Activated T-helper 1 cell treated with anti-CD3 and anti-CD28 coated beads, Interleukin-12 subunit alpha, Interleukin-12 subunit beta, Interleukin-2, Interleukin-4 antibody, amounts not matched to agents 30 ng/mL and 10 ng/mL and 1 ng/mL, durations not matched to agents 14 hours and 24 hours and 36 hours (primary cell): ENCODE results near the gene RPS6KA2. TPM values are rescaled to one million over a fixed set of nuclear protein-coding genes. Genes with fewer than 3 reads are reported as not detected.
"Not testable (repeated sequence)": the region's sequence is repeated elsewhere in the genome, so short reads cannot be mapped to it uniquely, and the experiment has no call there.

ENCODE experiments used
- DNase-seq: peaks from one replicate; pipeline ENCODE4 v3.0.0; 2021; ENCODE audit warnings: low spot score
- H3K27ac Mint-ChIP-seq: one replicate; pipeline ENCODE4 v1.8.0; 2021; ENCODE audit warnings: mild to moderate bottlenecking, mixed read lengths
- H3K27me3 Mint-ChIP-seq: one replicate; pipeline ENCODE4 v1.8.0; 2022; ENCODE audit warnings: mild to moderate bottlenecking, moderate library complexity, mixed read lengths; ENCODE audit not compliant: insufficient read depth
- H3K36me3 Mint-ChIP-seq: one replicate; pipeline ENCODE4 v1.8.0; 2021; ENCODE audit warnings: low read depth, mixed read lengths
- H3K4me1 Mint-ChIP-seq: one replicate; pipeline ENCODE4 v1.8.0; 2021; ENCODE audit warnings: low read depth, mixed read lengths
- H3K4me3 Mint-ChIP-seq: one replicate; pipeline ENCODE4 v1.8.0; 2021; ENCODE audit warnings: mild to moderate bottlenecking, moderate library complexity, mixed read lengths
- H3K9me3 Mint-ChIP-seq: one replicate; pipeline ENCODE4 v1.8.0; 2021; ENCODE audit warnings: mixed read lengths
- intact Hi-C: fragments of 100-400 bp; cut with micrococcal nuclease; formaldehyde crosslinking; loops from one replicate; pipeline ENCODE4 v1.15.1; 2024
- total RNA-seq: library from RNA; stranded (reverse); gene quantifications from 2 replicates; pipeline ENCODE4 v1.2.3, GENCODE V29; 2022

RPS6KA2 gene
- total RNA-seq, 1 donor from 2014 or later, result 2.0 TPM

- no peak for DNase-seq
- intact Hi-C loops, result loop anchor here (10.0 kb wide), 2 partner anchors 388 to 1292 kb away; no protein-coding TSS in a partner anchor
- peaks cover 15% of the 10 kb centered on the region for H3K9me3 Mint-ChIP-seq
- H3K36me3 Mint-ChIP-seq, result peaks cover 17% of the 10 kb centered on the region
- H3K4me3 Mint-ChIP-seq, result no peak overlapping the region
- H3K27ac Mint-ChIP-seq, result no peak overlapping the region
- H3K27me3 Mint-ChIP-seq, result peaks cover 21% of the 10 kb centered on the region
- H3K4me1 Mint-ChIP-seq, result peaks cover 59% of the 10 kb centered on the region
Observed at GRCh38 chr6:166412911-166413384, 214.1 kb downstream of the RPS6KA2 start.

DNA sequence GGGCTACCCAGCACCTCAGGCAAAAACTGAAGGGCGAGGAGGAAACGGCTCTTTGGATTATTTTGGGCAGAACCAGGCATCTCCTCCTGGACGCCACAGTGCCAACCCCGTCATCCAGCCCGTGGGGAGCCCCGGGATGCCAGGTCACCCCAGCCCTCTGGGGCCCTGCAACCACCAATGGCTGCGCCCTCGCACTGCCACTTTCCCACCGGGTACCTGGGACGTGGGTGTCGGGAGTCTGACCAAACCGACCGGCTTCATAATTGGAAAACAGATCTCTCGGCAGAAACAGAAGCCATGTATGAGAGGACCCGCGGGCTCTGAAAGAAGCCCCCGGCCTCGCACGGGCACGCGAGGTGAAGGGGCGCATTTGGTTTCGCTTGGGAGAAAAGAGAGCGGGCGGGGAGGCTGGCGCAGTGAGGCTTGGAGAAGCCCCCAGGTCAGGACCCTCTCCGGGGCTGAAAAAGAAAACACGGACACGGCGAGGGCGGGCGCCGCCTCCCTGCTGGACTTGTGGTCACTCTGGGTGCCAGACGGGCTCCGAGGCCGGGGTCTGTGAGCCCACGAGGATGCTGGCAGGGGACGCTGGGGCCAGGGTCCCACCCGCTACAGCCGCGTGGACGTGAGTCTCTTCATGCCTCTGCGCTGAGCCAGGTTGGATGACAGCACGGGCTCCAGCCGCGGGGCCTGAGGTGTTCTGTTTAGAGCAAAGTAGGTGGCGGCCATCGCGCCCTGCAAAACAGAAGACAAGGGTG is 214.7 kb downstream of the RPS6KA2 start:
- peaks cover 17% of the 10 kb centered on the region for H3K36me3 Mint-ChIP-seq
- no peak overlapping the region for H3K27ac Mint-ChIP-seq
- intact Hi-C loops, result loop anchor here (10.0 kb wide), 2 partner anchors 388 to 1292 kb away; no protein-coding TSS in a partner anchor
- peaks cover 25% of the 10 kb centered on the region for H3K27me3 Mint-ChIP-seq
- H3K9me3 Mint-ChIP-seq, result peaks cover 15% of the 10 kb centered on the region
- DNase-seq, result no peak
- H3K4me1 Mint-ChIP-seq, result peaks cover 53% of the 10 kb centered on the region
- H3K4me3 Mint-ChIP-seq, result peak overlapping the region; percentile 37

GRCh38 chr6:166411721-166412151 is 215.3 kb downstream of the RPS6KA2 start:
- peaks cover 11% of the 10 kb centered on the region for H3K9me3 Mint-ChIP-seq
- peaks cover 13% of the 10 kb centered on the region for H3K36me3 Mint-ChIP-seq
- intact Hi-C loops, result loop anchor here (10.0 kb wide), 2 partner anchors 387 to 1293 kb away; no protein-coding TSS in a partner anchor
- peaks cover 47% of the 10 kb centered on the region for H3K4me1 Mint-ChIP-seq
- H3K4me3 Mint-ChIP-seq, result peak overlapping the region; percentile 37
- peaks cover 25% of the 10 kb centered on the region for H3K27me3 Mint-ChIP-seq
- no peak overlapping the region for H3K27ac Mint-ChIP-seq
- peak; percentile 16 for DNase-seq

DNA sequence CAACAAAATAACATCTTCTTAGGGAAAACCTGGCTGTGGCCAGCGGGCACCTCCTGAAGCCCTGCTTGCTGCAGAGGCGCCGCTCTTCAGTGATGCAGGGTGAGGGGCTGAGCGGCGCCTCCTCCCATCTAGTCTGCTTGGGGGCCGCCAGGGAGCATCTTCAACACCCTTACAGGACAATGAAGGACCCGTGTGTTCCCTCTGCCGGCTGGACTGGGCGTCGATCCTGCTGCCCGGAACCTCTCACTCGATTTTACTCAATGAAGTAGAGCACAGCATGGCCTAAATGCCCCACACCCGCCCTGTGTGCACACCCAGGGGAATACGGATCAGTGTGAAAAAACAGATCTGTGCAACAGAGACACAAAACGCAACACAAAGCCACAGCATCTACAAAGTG is 215.8 kb downstream of the RPS6KA2 start:
- H3K4me1 Mint-ChIP-seq, result peaks cover 42% of the 10 kb centered on the region
- no peak for DNase-seq
- H3K36me3 Mint-ChIP-seq, result peaks cover 8% of the 10 kb centered on the region
- intact Hi-C loops, result loop anchor here (10.0 kb wide), 2 partner anchors 386 to 1294 kb away; no protein-coding TSS in a partner anchor
- H3K9me3 Mint-ChIP-seq, result peaks cover 6% of the 10 kb centered on the region
- H3K27ac Mint-ChIP-seq, result no peak overlapping the region
- peaks cover 25% of the 10 kb centered on the region for H3K27me3 Mint-ChIP-seq
- peak overlapping the region; percentile 37 for H3K4me3 Mint-ChIP-seq

GRCh38 chr6:166410426-166410935 is 216.6 kb downstream of the RPS6KA2 start:
- Mint-ChIP-seq H3K9me3 (no peaks in the 10 kb centered on the region), H3K4me3 (no peak overlapping the region), H3K27ac (no peak overlapping the region), H3K4me1 (peaks cover 34% of the 10 kb centered on the region), H3K36me3 (peaks cover 2% of the 10 kb centered on the region), H3K27me3 (peaks cover 25% of the 10 kb centered on the region)
- DNase-seq, result no peak
- intact Hi-C loops, result loop anchor here (10.0 kb wide), 2 partner anchors 386 to 1294 kb away; no protein-coding TSS in a partner anchor

DNA sequence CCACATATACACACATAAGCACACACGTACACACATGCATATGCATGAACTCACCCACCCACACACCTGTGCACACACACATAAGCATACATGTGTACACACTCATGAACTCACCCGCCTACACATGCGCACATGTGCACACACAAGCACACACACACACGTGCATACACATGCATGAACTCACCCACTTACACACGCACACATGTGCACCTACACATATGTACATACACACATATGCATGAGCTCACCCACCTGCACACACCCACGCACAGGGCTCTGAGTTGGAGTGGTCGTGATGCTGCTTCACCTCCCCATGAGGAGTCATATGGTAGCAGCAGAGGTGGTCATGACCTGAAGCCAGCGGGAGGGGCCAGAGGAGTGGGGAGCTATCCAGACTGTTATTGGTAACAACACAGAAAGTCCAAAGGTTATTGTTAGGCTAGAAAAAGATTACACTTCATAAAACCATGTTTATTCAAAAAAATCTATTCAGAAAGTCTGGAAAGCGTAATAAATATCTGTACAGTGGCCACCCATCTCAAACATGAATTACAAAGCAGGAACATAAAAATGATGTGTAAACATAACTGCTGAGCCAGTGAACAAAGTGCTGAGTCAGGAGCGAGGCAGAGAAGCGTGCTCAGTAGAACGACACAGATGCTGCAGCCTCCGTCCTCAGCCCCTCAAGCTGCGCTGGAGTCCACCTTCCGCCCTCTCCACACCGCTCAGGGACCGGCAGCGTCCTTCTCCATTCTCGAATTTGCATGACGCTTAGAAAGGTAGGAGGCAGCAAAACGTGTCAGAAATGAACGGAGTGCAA is 217.9 kb downstream of the RPS6KA2 start:
- Mint-ChIP-seq H3K4me3 (no peak overlapping the region), H3K4me1 (peaks cover 23% of the 10 kb centered on the region)
- intact Hi-C loops, result no loop called here

GRCh38 chr6:166406197-166406596 is 220.9 kb downstream of the RPS6KA2 start:
- H3K4me1 Mint-ChIP-seq, result peaks cover 12% of the 10 kb centered on the region
- DNase-seq, result no peak
- no peak overlapping the region for H3K4me3 Mint-ChIP-seq
- no peaks in the 10 kb centered on the region for H3K9me3 Mint-ChIP-seq
- intact Hi-C loops, result no loop called here
- peaks cover 20% of the 10 kb centered on the region for H3K27me3 Mint-ChIP-seq
- H3K36me3 Mint-ChIP-seq, result no peaks in the 10 kb centered on the region
- no peak overlapping the region for H3K27ac Mint-ChIP-seq

More for the DNA sequence above, 217.9 kb downstream of the RPS6KA2 start:
- Mint-ChIP-seq H3K36me3 (no peaks in the 10 kb centered on the region), H3K27ac (no peak overlapping the region), H3K9me3 (no peaks in the 10 kb centered on the region), H3K27me3 (peaks cover 25% of the 10 kb centered on the region)
- no peak for DNase-seq

GRCh38 chr6:166405386-166405785 is 221.7 kb downstream of the RPS6KA2 start:
- Mint-ChIP-seq H3K4me3 (no peak overlapping the region), H3K9me3 (no peaks in the 10 kb centered on the region), H3K36me3 (no peaks in the 10 kb centered on the region), H3K27ac (no peak overlapping the region), H3K4me1 (peaks cover 4% of the 10 kb centered on the region), H3K27me3 (peaks cover 21% of the 10 kb centered on the region)
- intact Hi-C loops, result no loop called here
- no peak for DNase-seq

GRCh38 chr6:166402582-166403277 is 224.3 kb downstream of the RPS6KA2 start:
- peaks cover 10% of the 10 kb centered on the region for H3K27me3 Mint-ChIP-seq
- intact Hi-C loops, result no loop called here
- no peaks in the 10 kb centered on the region for H3K9me3 Mint-ChIP-seq
- no peak overlapping the region for H3K27ac Mint-ChIP-seq
- no peak overlapping the region for H3K4me3 Mint-ChIP-seq
- H3K4me1 Mint-ChIP-seq, result peaks cover 5% of the 10 kb centered on the region
- H3K36me3 Mint-ChIP-seq, result no peaks in the 10 kb centered on the region
- no peak for DNase-seq

DNA sequence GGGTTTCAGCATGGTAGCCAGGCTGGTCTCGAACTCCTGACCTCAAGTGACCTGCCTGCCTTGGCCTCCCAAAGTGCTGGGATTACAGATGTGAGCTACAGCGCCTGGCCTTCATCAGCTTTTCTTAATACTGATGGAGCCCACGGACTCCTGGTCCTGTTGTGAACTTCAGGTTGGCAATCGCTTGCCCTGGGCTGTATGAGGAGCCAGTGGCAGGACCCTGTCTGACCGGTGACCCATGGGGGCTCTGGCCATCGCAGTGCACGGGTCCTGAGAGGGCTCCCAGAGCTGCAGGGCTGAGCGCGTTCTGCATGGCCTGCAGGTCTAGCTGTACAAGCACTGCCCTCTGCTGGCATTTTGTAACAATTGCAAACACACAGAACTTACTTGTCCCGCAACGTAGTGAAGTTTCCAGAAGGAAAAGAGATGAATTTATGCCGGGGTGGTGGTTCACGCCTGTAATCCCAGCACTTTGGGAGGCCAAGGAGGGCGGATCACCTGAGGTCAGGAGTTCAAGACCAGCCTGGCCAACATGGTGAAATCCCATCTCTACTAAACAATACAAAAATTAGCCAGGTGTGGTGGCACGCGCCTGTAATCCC is 226.3 kb downstream of the RPS6KA2 start:
- not testable (repeated sequence) for H3K27ac Mint-ChIP-seq, H3K36me3 Mint-ChIP-seq, H3K27me3 Mint-ChIP-seq, H3K4me3 Mint-ChIP-seq, H3K9me3 Mint-ChIP-seq, H3K4me1 Mint-ChIP-seq
- intact Hi-C loops, result loop anchor here (1.0 kb wide), 3 partner anchors 17 to 125 kb away; no protein-coding TSS in a partner anchor
- peak; percentile 42 for DNase-seq

- H3K27me3 Mint-ChIP-seq, result peaks cover 7% of the 10 kb centered on the region
- no peak for DNase-seq
- no peak overlapping the region for H3K27ac Mint-ChIP-seq
- intact Hi-C loops, result loop anchor here (1.0 kb wide), 1 partner anchor 87 kb away; no protein-coding TSS in a partner anchor
- no peaks in the 10 kb centered on the region for H3K36me3 Mint-ChIP-seq
- H3K4me1 Mint-ChIP-seq, result peaks cover 5% of the 10 kb centered on the region
- H3K9me3 Mint-ChIP-seq, result no peaks in the 10 kb centered on the region
- H3K4me3 Mint-ChIP-seq, result no peak overlapping the region
Observed at GRCh38 chr6:166400181-166400580, 226.9 kb downstream of the RPS6KA2 start.

DNA sequence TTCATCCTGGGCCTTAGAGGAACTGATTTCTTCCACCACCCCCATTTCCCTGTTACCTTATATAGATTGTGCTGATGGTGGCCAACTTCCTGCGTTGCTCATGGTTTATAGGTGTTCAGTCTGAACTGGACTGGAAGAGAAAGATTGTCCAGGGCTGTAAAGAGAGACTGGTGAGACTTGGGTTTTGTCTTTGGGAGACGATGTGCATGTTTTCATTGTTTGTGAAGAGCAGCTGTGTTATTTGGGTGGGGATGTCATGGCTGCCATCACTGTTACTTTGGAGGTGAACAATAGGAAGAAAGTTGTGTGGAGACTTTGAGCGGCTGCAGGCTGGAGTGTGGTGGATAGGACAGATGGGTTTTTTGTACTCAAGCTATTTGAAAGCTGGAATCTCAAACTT is 228.7 kb downstream of the RPS6KA2 start:
- Mint-ChIP-seq H3K27me3 (peaks cover 7% of the 10 kb centered on the region), H3K27ac (no peak overlapping the region), H3K4me1 (peaks cover 5% of the 10 kb centered on the region), H3K36me3 (no peaks in the 10 kb centered on the region), H3K9me3 (no peaks in the 10 kb centered on the region), H3K4me3 (no peak overlapping the region)
- intact Hi-C loops, result no loop called here
- DNase-seq, result no peak
